ES-I3 (cell line): ENCODE results near the gene LGALS9C.
"Not testable (repeated sequence)": the region's sequence is repeated elsewhere in the genome, so short reads cannot be mapped to it uniquely, and the experiment has no call there.

Source experiments
- H3K36me3 ChIP-seq: 2 replicates; pipeline ENCODE4 v1.6.1; 2013; ENCODE audit warnings: mild to moderate bottlenecking, low read length, control low read depth, moderate library complexity; ENCODE audit not compliant: insufficient read depth
- H3K4me1 ChIP-seq: 2 replicates; pipeline ENCODE4 v1.6.1; 2013; ENCODE audit warnings: mild to moderate bottlenecking, control low read depth, low read length; ENCODE audit not compliant: insufficient read depth
- H3K9ac ChIP-seq: 2 replicates; pipeline ENCODE4 v1.6.1; 2013; ENCODE audit warnings: low read depth, mild to moderate bottlenecking, low read length, moderate library complexity
- H3K9me3 ChIP-seq: 2 replicates; pipeline ENCODE4 v1.6.1; 2013; ENCODE audit warnings: mild to moderate bottlenecking, low read length, moderate library complexity; ENCODE audit not compliant: control insufficient read depth, insufficient read depth

LGALS9C gene

DNA sequence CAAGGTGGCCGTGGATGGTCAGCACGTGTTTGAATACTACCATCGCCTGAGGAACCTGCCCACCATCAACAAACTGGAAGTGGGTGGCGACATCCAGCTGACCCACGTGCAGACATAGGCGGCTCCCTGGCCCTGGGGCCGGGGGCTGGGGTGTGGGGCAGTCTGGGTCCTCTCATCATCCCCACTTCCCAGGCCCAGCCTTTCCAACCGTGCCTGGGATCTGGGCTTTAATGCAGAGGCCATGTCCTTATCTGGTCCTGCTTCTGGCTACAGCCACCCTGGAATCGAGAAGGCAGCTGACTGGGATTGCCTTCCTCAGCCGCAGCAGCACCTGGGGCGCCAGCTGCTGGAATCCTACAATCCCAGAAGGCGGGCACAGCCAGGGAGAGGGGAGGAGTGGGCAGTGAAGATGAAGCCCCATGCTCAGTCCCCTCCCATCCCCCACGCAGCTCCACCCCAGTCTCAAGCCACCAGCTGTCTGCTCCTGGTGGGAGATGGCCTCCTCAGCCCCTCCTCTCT lies 17.7 kb downstream of the LGALS9C start:
- H3K9me3 ChIP-seq, H3K9ac ChIP-seq, H3K4me1 ChIP-seq, H3K36me3 ChIP-seq: not testable (repeated sequence)

DNA sequence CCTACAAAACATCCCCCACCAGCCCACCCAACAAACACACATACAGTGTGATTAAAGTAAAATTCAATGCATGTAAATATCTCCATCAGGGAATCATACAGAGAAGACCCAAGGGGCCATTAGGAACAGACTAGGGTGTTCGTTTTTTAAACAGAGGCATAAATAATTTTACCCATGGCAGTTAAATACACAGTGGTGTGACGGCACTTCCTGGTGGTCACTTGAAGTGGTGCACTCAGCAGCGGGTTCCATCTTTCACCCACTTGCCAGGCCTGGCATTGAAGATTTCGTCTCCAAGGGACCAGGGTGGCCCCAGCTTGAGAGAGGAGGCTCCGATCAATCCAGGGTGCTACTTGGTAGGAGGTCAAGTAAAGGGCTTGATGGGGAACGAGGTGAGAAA lies 20.5 kb downstream of the LGALS9C start:
- not testable (repeated sequence) for H3K4me1 ChIP-seq, H3K9me3 ChIP-seq, H3K36me3 ChIP-seq, H3K9ac ChIP-seq

DNA sequence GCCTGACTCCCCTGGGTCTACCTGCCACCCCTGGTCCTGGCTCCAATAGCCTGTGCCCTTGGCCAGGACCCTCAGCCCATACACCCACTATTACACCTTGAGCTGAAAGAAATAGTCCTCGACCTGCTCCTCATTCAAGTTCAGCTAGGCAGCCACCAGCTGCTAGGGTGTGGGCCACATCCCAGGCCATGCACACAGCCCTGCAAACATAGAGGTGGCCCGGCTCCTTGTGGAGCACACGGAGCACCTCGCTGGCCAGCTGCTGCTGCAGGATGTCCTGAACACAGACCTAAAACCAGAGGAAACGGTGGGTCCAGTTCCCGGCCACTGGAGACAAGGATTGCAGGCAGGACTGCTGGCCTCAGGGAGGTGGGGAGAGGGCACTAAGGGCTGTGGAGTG lies 22.5 kb downstream of the LGALS9C start:
- not testable (repeated sequence) for H3K36me3 ChIP-seq, H3K9me3 ChIP-seq, H3K4me1 ChIP-seq, H3K9ac ChIP-seq

DNA sequence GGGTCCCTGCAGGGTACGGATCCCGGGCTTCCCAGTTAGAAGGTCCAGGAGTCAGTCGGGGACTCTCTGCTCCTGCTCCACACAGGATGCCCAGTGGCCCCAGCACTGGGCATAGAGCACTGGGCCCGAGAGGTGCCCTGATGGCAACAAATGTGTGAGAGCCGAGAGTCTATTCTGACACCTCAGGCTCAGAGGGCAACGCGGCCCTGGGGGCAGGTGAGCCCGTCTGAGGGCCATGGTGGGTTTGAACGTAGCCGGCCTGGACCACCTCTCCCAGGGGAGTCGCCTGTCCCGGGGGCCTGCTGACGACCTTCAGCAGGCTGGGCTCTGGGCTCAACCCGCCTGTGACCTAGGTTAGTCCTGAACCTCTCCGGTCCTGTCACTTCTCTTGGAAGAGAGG lies 23.2 kb downstream of the LGALS9C start:
- H3K9ac ChIP-seq, H3K4me1 ChIP-seq, H3K36me3 ChIP-seq, H3K9me3 ChIP-seq: not testable (repeated sequence)

DNA sequence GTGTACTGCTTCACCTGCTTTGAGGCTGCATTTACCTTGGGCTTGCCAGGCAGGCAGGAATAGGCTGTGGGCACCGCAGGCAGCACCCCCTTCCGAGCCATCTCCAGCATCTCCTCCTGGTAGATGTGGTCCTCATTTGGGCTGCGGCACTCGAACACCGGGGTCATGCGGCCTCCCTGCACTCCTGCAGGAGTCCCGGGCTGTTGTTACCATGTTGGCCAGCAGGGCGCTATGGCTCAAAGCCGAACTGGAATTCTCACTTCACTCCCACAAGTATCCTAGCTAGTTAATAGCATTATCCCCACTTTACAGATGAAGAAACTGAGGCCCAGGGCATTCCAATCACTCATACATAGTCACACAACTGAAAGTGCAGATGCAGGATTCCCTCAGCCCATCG lies 23.7 kb downstream of the LGALS9C start:
- not testable (repeated sequence) for H3K36me3 ChIP-seq, H3K4me1 ChIP-seq, H3K9ac ChIP-seq, H3K9me3 ChIP-seq

DNA sequence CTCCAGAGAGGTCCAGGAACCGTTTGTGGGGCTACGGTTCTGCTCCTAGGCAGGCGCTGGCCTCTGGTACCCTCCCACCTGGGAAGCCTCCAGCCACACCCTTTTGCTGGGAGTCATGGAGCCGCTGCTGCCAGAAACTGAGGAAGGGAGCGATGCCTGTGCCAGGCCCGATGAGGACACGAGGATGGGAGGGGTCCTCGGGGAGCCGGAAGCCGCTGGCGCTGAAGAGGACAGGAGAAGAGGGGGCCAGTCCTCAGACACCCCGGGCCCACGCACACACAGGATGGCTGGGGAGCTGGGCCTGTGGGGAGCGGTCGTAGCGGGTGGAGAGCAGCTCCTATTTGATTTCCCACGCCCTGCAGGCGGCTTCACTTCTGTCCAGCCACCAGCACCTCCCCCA lies 24.2 kb downstream of the LGALS9C start:
- not testable (repeated sequence) for H3K9ac ChIP-seq, H3K4me1 ChIP-seq, H3K36me3 ChIP-seq

DNA sequence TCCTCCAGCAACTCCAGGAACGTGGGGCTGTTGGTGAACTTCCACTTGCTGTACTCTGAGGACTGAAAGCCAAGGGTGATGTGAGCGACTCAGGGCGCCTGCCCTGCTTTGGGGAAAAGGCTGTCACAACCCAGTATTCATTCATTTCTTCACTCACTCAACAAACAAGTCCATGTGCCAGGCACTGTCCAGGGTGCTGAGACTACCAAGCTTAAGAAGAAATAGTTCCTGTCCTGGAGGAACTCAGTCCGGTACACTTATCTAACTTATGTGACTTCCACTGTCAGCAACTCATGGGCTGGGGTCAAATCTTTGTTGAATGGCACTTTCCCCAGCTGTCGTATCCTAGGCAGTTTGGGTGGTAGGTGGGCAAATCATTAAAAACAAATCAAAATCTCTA lies 26.6 kb downstream of the LGALS9C start:
- H3K9me3 ChIP-seq, H3K9ac ChIP-seq, H3K36me3 ChIP-seq, H3K4me1 ChIP-seq: not testable (repeated sequence)

More for the DNA sequence above, 24.2 kb downstream of the LGALS9C start:
- H3K9me3 ChIP-seq, result not testable (repeated sequence)

DNA sequence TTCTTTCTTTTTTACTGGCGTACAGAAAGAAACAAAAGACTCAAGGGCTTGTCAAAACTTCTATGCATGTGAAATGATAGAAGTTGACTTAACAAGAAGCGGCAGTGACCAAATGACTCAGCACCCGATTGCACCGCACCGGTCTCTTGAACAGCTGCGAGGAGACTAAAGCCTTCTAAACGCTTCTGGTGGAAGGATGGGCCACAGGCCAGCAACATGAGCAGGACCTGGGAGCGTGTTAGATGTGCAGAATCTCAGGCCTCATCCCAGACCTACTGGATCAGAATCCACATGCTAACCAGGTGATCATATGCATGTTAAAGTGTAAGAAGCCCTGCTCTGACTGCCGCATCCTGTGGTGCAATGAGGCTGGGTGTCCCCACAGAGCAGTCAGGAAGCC lies 31.1 kb downstream of the LGALS9C start:
- H3K36me3 ChIP-seq, H3K9me3 ChIP-seq, H3K4me1 ChIP-seq, H3K9ac ChIP-seq: not testable (repeated sequence)

DNA sequence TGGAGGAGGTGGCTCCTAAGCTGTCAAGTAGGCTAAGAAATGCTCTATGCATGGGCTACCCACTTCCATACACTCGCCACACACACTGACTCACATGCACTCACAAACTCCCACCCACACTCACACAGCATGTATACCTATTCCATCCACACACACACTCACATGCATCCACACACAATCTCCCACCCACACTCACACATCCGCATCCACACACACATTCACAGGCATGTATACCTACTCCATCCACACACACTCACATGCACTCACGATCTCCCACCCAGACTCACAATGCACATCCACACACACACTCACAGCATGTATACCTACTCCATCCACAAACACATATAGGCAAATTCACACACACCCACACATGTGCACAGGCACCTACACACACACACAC lies 32.1 kb downstream of the LGALS9C start:
- H3K4me1 ChIP-seq, H3K9me3 ChIP-seq, H3K36me3 ChIP-seq, H3K9ac ChIP-seq: not testable (repeated sequence)

DNA sequence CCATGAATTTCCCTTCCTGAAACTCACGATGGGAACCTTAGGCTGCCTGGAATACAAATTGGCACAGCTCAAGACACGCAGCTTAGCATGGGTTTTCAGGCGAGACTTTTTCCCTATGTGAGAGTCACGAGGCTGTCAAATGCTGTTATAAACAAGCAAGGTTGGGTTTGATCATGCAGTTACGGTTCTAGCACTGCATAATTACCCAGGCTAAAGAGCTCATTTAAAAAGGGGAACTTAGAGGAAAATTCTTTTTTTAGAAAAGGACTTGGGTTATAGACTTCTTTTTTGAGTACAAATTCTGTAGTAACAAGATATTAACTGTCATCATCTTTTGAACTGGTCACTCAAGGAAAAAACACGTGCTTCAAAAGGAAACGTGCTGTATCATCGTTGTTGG lies 44.5 kb downstream of the LGALS9C start:
- not testable (repeated sequence) for H3K9me3 ChIP-seq, H3K36me3 ChIP-seq, H3K4me1 ChIP-seq, H3K9ac ChIP-seq

DNA sequence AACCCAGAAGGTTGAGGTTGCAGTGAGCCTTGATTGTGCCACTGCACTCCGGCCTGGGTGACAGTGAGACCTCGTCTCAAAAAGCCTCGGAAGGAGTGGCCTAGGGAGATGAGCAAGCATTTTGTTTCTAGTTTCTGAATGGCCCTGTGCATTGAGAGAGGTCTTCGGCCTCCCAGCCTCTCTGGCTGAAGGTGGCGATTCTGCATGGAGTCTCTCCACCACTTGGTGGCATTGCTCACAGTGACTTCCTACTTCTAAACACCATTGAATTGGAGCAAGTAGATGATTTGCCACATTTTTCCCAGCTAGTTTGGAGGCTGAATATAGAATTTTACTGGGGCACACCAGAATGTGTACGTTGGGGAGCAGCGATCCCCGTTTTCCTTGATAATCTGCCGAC lies 48.4 kb downstream of the LGALS9C start:
- not testable (repeated sequence) for H3K9me3 ChIP-seq, H3K36me3 ChIP-seq, H3K4me1 ChIP-seq, H3K9ac ChIP-seq

DNA sequence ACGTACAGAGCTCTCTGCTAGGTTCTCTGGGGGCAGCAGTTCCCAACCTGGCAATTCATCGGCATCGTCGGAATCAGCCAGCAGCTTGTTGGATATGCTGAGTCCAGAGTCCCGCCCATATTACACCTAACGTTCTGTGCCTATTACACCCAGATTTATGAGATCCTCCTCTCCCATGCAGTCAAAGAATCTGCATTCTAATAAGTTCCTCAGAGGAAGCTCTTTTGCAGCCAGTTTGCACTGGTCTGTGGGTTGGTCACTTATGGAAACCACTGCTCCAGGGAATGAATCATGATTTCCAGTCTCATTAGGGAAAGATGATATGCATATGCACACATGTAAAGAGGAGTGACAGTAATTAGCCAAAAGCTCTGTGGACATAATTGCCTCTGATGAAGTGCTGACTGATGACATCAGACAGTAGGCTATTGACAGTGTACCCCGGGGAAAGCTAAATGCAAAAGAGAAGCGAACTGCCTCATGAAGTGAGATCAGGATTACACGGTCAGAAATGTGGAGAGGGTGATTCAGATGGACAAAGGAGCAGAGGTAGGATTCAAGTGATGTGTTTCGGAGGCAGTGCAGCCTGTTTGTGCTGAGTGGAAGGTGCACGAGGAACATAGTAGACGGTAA lies 49.7 kb downstream of the LGALS9C start:
- H3K9ac ChIP-seq, H3K36me3 ChIP-seq, H3K4me1 ChIP-seq, H3K9me3 ChIP-seq: not testable (repeated sequence)

DNA sequence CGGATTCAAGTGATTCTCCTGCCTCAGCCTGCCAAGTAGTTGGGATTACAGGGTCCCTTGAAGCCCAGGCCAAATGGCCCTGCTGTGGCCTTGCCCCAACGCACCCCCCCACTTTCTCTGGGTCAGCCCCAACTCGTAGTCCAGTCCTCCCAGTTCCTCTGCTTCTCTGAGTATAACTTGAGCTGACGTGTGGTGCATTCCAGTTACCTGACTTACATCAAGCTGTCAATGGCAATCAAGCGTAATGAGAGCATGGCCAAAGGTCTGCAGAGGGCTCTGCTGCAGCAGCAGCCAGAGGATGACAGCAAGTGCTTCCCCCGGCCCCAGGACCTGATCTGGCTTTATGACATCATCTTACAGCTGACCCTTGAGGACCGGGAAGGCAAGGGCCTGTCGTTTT lies 50.8 kb downstream of the LGALS9C start:
- H3K9me3 ChIP-seq, H3K4me1 ChIP-seq, H3K9ac ChIP-seq, H3K36me3 ChIP-seq: not testable (repeated sequence)

DNA sequence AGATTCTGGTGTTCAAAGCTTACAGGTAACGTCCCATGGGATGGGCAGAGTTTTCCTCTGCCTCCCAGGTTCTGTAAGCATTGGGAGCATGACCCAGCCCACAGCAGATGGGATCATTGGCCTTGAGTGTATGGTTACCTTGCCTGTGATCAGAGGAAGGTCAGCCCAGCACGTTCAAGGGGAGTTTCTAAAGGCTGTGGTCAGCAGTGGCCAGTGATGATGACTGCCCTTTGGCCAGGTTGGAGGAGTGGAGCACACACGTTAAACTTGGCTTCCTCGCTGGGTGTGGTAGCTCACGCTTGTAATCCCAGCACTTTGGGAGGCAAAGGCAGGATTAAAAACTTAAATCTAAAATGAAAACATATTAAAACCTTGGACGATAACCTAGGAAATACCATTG lies 51.8 kb downstream of the LGALS9C start:
- H3K36me3 ChIP-seq, H3K9me3 ChIP-seq, H3K9ac ChIP-seq, H3K4me1 ChIP-seq: not testable (repeated sequence)

DNA sequence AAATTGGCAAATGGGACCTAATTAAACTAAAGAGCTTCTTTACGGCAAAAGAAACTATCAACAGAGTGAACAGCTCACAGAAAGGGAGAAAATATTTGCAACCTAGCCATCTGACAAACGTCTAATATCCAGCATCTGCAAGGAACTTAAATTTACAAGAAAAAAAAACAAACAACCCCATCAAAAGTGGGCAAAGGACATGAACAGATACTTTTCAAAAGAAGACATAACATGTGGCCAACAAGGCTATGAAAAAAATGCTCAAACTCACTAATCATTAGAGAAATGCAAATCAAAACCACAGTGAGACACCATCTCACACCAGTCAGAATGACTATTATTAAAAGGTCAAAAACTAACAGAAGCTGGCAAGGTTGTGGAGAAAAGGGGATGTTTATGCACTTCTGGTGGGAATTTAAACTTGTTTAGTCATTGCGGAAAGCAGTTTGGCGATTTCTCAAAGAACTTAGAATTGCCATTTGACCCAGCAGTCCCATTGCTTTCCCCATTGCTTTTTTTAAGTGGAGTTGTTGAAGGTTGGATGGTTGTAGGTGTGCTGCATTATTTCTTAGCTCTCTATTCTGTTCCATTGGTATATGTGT lies 52.4 kb downstream of the LGALS9C start:
- not testable (repeated sequence) for H3K4me1 ChIP-seq, H3K9ac ChIP-seq, H3K36me3 ChIP-seq, H3K9me3 ChIP-seq

DNA sequence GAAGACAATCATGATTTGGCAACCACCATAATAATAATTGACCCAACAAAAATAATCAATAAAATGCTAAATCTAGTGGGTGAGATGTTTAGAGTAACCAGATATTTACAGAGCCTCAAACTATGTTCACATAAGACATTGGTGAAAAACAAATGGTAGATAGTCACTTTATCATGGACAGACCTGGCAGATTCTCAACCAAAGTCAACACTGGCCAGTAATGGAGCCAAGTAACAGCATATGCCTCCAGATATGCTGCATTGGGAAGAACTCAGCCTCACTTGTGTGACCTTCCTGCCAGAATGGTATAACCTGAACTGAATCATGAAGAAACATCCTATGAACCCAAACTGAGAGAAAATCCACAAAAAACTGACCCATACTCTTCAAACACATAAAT lies 53.8 kb downstream of the LGALS9C start:
- H3K4me1 ChIP-seq, H3K9ac ChIP-seq, H3K36me3 ChIP-seq: not testable (repeated sequence)

More for the DNA sequence above, 53.8 kb downstream of the LGALS9C start:
- H3K9me3 ChIP-seq, result not testable (repeated sequence)
